Memory B cell (primary cell): Measurements from ENCODE around the gene LRRC31.

Experiments used
- ATAC-seq: fragments of 150-1000 bp; cut with Tn5 transposase; 2 replicates; pipeline ENCODE4 v1.10.0; 2021; ENCODE audit warnings: low read depth, mild to moderate bottlenecking, moderate library complexity
- DNase-seq, 2 donors: peaks; one replicate each; pipeline ENCODE4 v3.0.0; 2022; ENCODE audit warnings: low spot score in 2 of 2
- H3K27ac Mint-ChIP-seq: one replicate; pipeline ENCODE4 v1.8.0; 2022; ENCODE audit warnings: mild to moderate bottlenecking, moderate library complexity, mixed read lengths
- H3K27me3 Mint-ChIP-seq: one replicate; pipeline ENCODE4 v1.8.0; 2022; ENCODE audit warnings: mixed read lengths
- H3K36me3 Mint-ChIP-seq: one replicate; pipeline ENCODE4 v1.8.0; 2022; ENCODE audit warnings: mild to moderate bottlenecking, mixed read lengths
- H3K4me1 Mint-ChIP-seq: one replicate; pipeline ENCODE4 v1.8.0; 2022; ENCODE audit warnings: mixed read lengths
- H3K4me3 Mint-ChIP-seq: one replicate; pipeline ENCODE4 v1.8.0; 2022; ENCODE audit warnings: mild to moderate bottlenecking, moderate library complexity, mixed read lengths
- H3K9me3 Mint-ChIP-seq: one replicate; pipeline ENCODE4 v1.8.0; 2022; ENCODE audit warnings: mixed read lengths

The LRRC31 gene

DNA sequence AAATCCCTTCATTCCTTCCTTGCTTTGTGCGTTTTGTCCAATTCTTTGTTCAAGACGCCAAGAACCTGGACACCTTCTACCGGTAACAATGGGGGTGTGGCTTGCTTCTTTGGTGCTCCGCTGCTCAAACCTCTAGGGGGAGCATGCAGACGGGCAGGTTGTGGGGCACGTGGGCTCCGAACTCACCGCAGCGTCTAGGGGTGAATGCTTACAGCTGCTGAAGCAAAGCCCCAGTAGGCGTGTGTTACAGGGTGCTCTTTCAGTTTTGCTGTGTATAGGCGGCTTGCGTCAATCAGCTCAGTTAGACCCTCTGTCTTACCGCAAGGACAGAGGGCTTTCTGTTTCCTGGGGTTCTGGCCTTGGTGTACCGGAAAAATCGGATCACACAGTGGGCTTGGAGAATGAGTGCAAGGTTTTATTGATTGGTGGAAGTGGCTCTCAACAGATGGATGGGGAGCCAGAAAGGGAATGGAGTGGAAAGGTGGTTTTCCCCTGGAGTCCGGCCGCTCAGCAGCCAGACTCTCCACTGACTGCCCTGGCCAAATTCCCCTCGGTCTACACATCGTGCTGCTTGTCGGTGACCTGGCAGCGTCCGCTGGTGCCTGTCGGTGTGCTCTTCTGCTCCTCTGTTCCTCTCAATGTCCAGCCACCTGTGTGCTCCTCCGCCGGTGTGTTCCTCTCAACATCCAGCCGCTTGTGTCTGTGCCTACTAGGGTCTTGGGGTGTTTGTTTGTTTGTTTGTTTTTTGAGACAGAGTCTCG is 55.8 kb downstream of the LRRC31 start:
- Mint-ChIP-seq H3K9me3 (peaks cover 5% of the 10 kb centered on the region), H3K27ac (peak overlapping the region; percentile 83), H3K27me3 (no peaks in the 10 kb centered on the region), H3K4me1 (peaks cover 25% of the 10 kb centered on the region), H3K4me3 (peak overlapping the region; percentile 87), H3K36me3 (peaks cover 5% of the 10 kb centered on the region)
- peak; percentile 88 for ATAC-seq
- peak; percentile 64 to 86 for DNase-seq

DNA sequence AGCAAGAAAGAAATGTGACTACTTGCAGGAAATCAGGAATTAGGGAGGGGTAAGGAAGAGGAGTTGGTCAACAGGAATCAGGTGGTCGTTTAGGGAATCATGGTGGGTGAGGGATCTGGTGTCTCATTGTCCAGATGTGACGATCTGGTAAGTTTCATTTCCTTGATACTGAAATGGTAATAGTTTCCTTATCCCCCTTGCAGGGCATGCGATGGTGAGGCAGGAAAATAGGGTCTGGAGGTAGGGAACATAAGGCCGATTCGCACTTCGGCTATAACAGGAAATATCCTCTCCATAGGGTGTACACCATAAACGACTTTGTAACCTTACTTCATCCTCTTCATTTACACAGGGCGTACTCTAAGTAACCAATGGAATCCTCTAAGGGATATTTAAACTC is 56.5 kb downstream of the LRRC31 start:
- H3K36me3 Mint-ChIP-seq = peaks cover 6% of the 10 kb centered on the region
- DNase-seq (no peak), ATAC-seq (no peak)
- no peaks in the 10 kb centered on the region for H3K27me3 Mint-ChIP-seq
- peak overlapping the region; percentile 83 for H3K27ac Mint-ChIP-seq
- peaks cover 25% of the 10 kb centered on the region for H3K4me1 Mint-ChIP-seq
- peaks cover 5% of the 10 kb centered on the region for H3K9me3 Mint-ChIP-seq
- peak overlapping the region; percentile 87 for H3K4me3 Mint-ChIP-seq

DNA sequence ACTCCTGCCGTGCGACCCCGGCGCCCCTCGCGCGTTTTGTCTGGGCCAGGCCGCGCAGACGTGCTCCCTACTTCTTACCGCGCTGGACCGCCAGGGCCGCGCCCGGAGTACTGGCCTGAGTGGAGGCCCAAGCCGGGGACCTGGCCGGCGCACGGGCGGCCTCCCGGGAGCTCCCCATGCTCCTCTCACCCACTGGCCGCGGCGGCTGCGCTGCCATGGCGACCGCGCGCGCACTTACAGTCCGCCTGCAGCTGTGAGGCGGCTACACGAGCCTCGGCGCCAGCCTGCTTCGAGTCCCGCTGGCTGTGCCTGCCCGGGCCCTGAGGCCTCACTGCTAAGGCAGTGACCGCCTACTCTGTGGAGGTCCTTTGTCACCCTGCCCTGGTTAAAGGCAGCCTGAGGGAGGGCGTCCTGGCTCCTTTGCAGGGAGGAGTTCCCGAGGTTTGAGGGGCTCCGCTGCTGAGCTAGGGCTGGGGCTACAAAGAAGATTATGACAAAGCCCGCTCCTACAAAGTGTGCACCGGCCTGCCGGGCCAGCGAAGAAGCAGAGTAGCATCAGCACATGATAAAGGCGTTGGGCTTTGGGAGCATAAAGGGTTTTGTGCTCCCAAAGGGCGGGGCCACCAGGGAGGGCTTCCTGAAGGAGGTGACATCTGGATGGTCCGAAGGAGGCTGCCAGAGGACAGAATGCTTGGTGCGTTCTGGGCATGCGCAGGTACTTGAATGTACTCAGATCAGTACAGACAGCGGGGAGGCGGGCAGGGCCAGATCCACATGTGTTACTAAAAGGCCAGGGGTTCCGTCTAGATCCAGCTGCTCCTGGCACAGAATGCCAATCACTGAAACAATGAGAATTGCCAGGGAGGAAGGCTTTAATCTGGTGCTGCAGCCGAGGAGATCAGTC is 57.2 kb downstream of the LRRC31 start, which contains the start of the genes LRRC34 and LRRIQ4:
LRRC34 (minus strand) TSS at position 573 of the 904 bp plus-strand sequence; CDS start at position 217, 356 bp downstream.
LRRIQ4 (plus strand) TSS at position 539 of the 904 bp plus-strand sequence. CDS start 9,052 bp downstream, outside the sequence.
- Mint-ChIP-seq H3K4me3 (peak within 1 kb of the TSS; percentile 87), H3K36me3 (peaks cover 8% of the 10 kb centered on the region), H3K9me3 (peaks cover 5% of the 10 kb centered on the region), H3K4me1 (peaks cover 25% of the 10 kb centered on the region), H3K27me3 (no peaks in the 10 kb centered on the region), H3K27ac (peak within 1 kb of the TSS; percentile 83)
- ATAC-seq (peak; percentile 57), DNase-seq (peak; percentile 46 to 71)

DNA sequence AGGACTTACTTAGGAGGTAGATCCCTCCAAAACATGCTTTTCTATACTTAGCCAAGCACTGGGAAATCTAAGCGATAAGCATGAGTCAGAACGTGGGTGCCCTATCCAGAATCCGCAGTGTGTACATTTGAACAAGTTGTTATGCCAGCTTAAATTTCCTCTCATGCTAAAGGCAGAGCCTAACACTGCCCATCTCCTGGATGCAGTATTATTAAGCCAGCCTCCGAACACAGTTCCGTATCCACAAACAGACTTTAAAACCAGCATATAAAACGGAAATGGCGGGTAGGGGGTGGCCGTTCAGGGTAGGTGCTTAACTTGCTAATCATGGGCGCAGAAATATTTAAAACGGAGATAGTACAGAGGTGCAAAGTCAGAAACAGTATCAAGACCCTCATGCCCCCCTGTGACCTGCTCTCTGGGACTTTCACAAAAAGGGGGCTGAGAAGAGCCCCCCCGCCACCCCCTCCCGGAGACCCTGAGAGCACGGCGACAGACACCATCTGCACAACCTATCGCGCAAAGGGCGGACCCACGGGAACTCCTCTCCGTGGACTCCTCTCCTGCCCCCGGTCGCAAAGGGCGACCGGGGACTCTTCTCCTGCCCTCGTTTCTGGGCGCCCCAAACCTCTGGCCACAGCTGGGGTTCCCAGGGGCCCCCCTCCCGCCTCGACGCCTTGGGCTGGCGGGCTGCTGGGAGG is 58.0 kb downstream of the LRRC31 start:
- peak overlapping the region; percentile 83 for H3K27ac Mint-ChIP-seq

DNA sequence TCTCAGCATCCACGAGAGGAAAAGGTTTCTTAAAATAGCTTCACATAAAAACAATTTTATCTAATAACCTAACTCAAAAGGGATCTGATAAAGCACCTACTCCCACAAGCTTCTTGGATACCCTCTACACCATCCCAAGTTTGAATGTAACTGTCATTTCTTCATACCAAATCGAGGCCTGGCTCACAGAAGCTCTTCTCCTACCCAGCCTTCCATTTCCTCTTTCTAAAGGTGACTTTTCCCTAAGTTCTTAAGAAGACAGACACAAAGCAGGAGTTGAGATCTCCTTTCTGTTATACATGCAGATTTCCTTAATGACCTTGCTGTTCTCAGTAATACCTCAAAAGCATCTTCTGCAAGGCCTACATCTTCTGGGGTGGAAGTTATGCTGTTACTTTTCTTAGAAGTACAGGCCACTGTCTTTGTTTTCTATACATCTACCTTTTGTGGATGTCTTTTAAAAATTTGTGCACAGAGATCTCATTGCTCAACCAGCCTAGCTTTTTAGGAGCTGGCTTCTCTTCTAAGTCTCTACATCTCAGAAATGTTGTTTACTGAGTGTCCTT is 60.4 kb downstream of the LRRC31 start:
- peaks cover 24% of the 10 kb centered on the region for H3K4me1 Mint-ChIP-seq
- peaks cover 2% of the 10 kb centered on the region for H3K36me3 Mint-ChIP-seq
- H3K27ac Mint-ChIP-seq = peak overlapping the region; percentile 53
- no peaks in the 10 kb centered on the region for H3K9me3 Mint-ChIP-seq
- H3K4me3 Mint-ChIP-seq = no peak overlapping the region
- ATAC-seq (no peak), DNase-seq (no peak)
- no peaks in the 10 kb centered on the region for H3K27me3 Mint-ChIP-seq

More for the DNA sequence above, 58.0 kb downstream of the LRRC31 start:
- ATAC-seq = peak; percentile 2
- H3K4me1 Mint-ChIP-seq = peaks cover 25% of the 10 kb centered on the region
- peaks cover 5% of the 10 kb centered on the region for H3K9me3 Mint-ChIP-seq
- peak overlapping the region; percentile 87 for H3K4me3 Mint-ChIP-seq
- no peak for DNase-seq
- peaks cover 8% of the 10 kb centered on the region for H3K36me3 Mint-ChIP-seq
- H3K27me3 Mint-ChIP-seq = no peaks in the 10 kb centered on the region

DNA sequence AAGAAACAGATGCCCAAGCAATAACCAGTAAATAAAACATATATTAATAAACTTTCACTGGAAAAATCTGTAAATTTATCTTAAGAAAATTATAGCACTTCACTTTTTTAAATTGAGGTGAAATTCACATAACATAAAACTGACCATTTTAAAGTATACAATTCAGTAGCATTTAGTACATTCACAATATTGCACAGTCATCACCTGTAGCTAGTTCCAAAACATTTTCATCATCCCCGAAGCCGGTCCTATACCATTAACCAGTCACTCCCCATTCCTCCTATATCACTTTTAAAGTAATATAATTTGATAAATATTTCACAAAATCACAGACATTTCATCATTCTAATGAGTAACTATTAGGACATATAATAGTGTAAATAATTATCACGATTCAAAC is 65.1 kb downstream of the LRRC31 start:
- H3K9me3 Mint-ChIP-seq = no peaks in the 10 kb centered on the region
- DNase-seq (no peak), ATAC-seq (no peak)
- peaks cover 2% of the 10 kb centered on the region for H3K36me3 Mint-ChIP-seq
- H3K4me3 Mint-ChIP-seq = no peak overlapping the region
- H3K27me3 Mint-ChIP-seq = no peaks in the 10 kb centered on the region
- H3K27ac Mint-ChIP-seq = no peak overlapping the region
- H3K4me1 Mint-ChIP-seq = peaks cover 3% of the 10 kb centered on the region

DNA sequence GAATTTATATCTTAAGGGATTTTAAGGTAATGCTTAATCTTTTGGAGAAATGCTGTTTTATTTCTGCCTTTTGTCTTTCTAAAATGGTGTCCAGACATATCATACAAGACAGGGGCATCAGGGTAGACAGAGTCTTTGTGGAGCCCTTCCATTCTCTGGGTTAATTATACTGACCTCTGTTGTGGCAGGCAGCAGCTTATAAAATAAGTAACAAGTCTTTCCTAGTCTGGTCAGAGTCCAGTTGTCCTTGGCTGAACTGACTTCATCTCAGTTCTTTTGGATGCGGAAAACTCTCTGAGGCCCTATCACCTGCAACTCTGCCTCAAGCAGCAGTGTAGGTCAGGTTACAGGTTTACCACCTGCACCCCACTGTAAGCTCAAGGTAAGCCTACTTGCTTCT is 77.4 kb downstream of the LRRC31 start:
- H3K4me1 Mint-ChIP-seq = no peaks in the 10 kb centered on the region
- H3K4me3 Mint-ChIP-seq = no peak overlapping the region
- DNase-seq (no peak), ATAC-seq (no peak)
- peaks cover 11% of the 10 kb centered on the region for H3K36me3 Mint-ChIP-seq
- H3K27ac Mint-ChIP-seq = peak overlapping the region; percentile 50
- H3K9me3 Mint-ChIP-seq = no peaks in the 10 kb centered on the region
- H3K27me3 Mint-ChIP-seq = no peaks in the 10 kb centered on the region

DNA sequence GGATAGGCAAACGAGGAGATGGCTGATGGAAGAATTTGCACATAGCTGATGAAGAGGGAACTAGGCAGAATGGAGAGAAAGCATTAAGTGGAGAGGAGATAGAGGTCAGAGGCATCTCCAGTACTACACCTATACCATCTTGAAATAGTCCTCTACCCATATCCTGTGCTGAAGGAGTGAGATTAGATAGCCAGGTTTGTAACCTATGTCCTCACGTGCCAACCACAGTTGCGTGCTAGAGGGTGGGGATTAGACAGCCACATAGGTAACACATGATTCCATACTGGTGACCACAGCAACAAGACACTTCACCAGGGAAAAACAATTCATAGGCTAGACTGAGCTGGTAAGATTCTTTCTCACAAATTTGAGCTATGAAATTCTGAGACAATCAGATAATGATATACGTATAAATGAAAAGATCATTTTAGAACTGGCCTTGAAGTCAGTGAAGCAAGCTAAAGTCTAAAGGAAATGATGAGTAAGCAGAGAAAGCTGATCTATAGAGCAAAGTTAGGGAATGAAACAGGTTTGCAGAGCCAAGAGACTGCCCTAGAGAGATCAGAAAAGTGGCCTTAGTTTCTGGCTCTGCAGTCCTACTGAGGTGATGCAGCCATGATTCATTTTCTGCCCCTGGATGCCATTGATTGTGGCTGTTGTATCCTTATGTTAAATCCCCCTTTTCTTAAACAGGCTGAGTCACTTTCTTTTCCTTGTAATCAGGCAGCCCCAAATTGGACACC is 78.9 kb downstream of the LRRC31 start:
- H3K36me3 Mint-ChIP-seq = peaks cover 20% of the 10 kb centered on the region
- H3K27me3 Mint-ChIP-seq = no peaks in the 10 kb centered on the region
- no peaks in the 10 kb centered on the region for H3K9me3 Mint-ChIP-seq
- ATAC-seq (no peak), DNase-seq (no peak)
- H3K4me3 Mint-ChIP-seq = no peak overlapping the region
- no peaks in the 10 kb centered on the region for H3K4me1 Mint-ChIP-seq
- no peak overlapping the region for H3K27ac Mint-ChIP-seq

DNA sequence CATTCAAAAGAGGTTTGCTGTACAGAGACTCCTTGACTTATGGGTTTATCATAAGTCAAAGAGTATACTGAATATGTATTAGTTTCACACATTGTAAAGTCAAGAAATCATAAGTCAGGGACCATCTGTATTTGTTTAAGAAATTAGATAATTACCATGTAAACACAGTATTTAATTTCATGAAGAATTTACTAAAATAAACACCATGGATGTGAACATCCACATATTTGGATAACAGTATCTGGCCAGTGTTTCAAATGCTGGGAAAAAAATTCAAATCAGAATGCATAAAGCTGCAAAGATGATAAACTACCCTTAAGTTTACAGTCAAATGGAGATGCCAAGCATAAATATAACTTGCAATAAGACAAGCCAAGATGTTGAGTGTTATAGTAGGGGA is 79.5 kb downstream of the LRRC31 start:
- no peaks in the 10 kb centered on the region for H3K27me3 Mint-ChIP-seq
- H3K36me3 Mint-ChIP-seq = peaks cover 25% of the 10 kb centered on the region
- H3K4me3 Mint-ChIP-seq = no peak overlapping the region
- no peaks in the 10 kb centered on the region for H3K9me3 Mint-ChIP-seq
- H3K27ac Mint-ChIP-seq = no peak overlapping the region
- ATAC-seq (no peak), DNase-seq (no peak)
- no peaks in the 10 kb centered on the region for H3K4me1 Mint-ChIP-seq
